ENCODE measurements around the gene PRIM1. TPM values are rescaled to one million over a fixed set of nuclear protein-coding genes. Genes with fewer than 3 reads are reported as not detected.
"Not testable (repeated sequence)": the region's sequence is repeated elsewhere in the genome, so short reads cannot be mapped to it uniquely, and the experiment has no call there.

Gene PRIM1
- total RNA-seq, 4 donors from 2014 or later, result 7.9 to 10.5 (median 9.1) TPM

GRCh38 chr12:56753566-56753965 is 1.4 kb upstream of the PRIM1 start:
- DNase-seq (ENCODE audit: low spot score in 2 of 2), result no peak
- TF ChIP-seq CTCF (IDR thresholded peaks at IDR 0.05), result no peak
- TF ChIP-seq POLR2A (IDR thresholded peaks at IDR 0.05), result no peak
- no peak overlapping the region for H3K4me3 ChIP-seq (ENCODE audit: low read depth, poor library complexity, severe bottlenecking)
- WGBS, 2 donors, result 97 to 100% methylated on average over 1 of the region's 1 CpG
- intact Hi-C loops (cut with DNase I; ENCODE audit: low total_unique reads), result no loop called here

- H3K4me3 ChIP-seq (ENCODE audit: low read depth, poor library complexity, severe bottlenecking); DNase-seq (ENCODE audit: low spot score in 2 of 2); intact Hi-C loops (cut with DNase I; ENCODE audit: low total_unique reads): not testable (repeated sequence)
- 77 to 83% methylated on average over 13 of the region's 13 CpGs for WGBS, 2 donors
These were observed 1.5 kb downstream of the PRIM1 start for GRCh38 chr12:56750596-56750995.

- DNase-seq (ENCODE audit: low spot score in 2 of 2), result no peak
- intact Hi-C loops (cut with DNase I; ENCODE audit: low total_unique reads), result no loop called here
- TF ChIP-seq CTCF (IDR thresholded peaks at IDR 0.05) (no peak), POLR2A (IDR thresholded peaks at IDR 0.05) (no peak)
- H3K4me3 ChIP-seq (ENCODE audit: low read depth, poor library complexity, severe bottlenecking), result no peak overlapping the region
These were observed 2.3 kb downstream of the PRIM1 start for GRCh38 chr12:56749853-56750252.

GRCh38 chr12:56749359-56749758 is 2.8 kb downstream of the PRIM1 start:
- intact Hi-C loops (cut with DNase I; ENCODE audit: low total_unique reads), result no loop called here
- no peak overlapping the region for H3K4me3 ChIP-seq (ENCODE audit: low read depth, poor library complexity, severe bottlenecking)
- WGBS, 2 donors, result 80 to 81% methylated on average over 2 of the region's 2 CpGs
- no peak for DNase-seq (ENCODE audit: low spot score in 2 of 2)
- TF ChIP-seq POLR2A (IDR thresholded peaks at IDR 0.05) (no peak), CTCF (IDR thresholded peaks at IDR 0.05) (no peak)

- intact Hi-C loops (cut with DNase I; ENCODE audit: low total_unique reads), result loop anchor here (10.0 kb wide), 1 partner anchor 83 kb away; the partner anchor contains the start of gene ATP5F1B
- DNase-seq (ENCODE audit: low spot score in 2 of 2), result peak in 1 of 2 donors; percentile 50
- TF ChIP-seq POLR2A (IDR thresholded peaks at IDR 0.05), result no peak
- no peak for TF ChIP-seq CTCF (IDR thresholded peaks at IDR 0.05)
- 89 to 95% methylated on average over 11 of the region's 11 CpGs for WGBS, 2 donors
- no peak overlapping the region for H3K4me3 ChIP-seq (ENCODE audit: low read depth, poor library complexity, severe bottlenecking)
These were observed 23.8 kb downstream of the PRIM1 start for GRCh38 chr12:56728139-56728861.

GRCh38 chr12:56726196-56726675 is 25.9 kb downstream of the PRIM1 start:
- H3K4me3 ChIP-seq (ENCODE audit: low read depth, poor library complexity, severe bottlenecking), result not testable (repeated sequence)
- 88 to 93% methylated on average over 15 of the region's 15 CpGs for WGBS, 2 donors
- DNase-seq (ENCODE audit: low spot score in 2 of 2), result peak in 1 of 2 donors; percentile 68
- intact Hi-C loops (cut with DNase I; ENCODE audit: low total_unique reads), result loop anchor here (10.0 kb wide), 1 partner anchor 81 kb away; the partner anchor contains the start of gene ATP5F1B

GRCh38 chr12:56725723-56726102 is 26.4 kb downstream of the PRIM1 start:
- intact Hi-C loops (cut with DNase I; ENCODE audit: low total_unique reads), result loop anchor here (10.0 kb wide), 1 partner anchor 81 kb away; the partner anchor contains the start of gene ATP5F1B
- 25 to 29% methylated on average over 7 of the region's 7 CpGs for WGBS, 2 donors
- no peak overlapping the region for H3K4me3 ChIP-seq (ENCODE audit: low read depth, poor library complexity, severe bottlenecking)
- no peak for DNase-seq (ENCODE audit: low spot score in 2 of 2)
- no peak for TF ChIP-seq POLR2A (IDR thresholded peaks at IDR 0.05)
- TF ChIP-seq CTCF (IDR thresholded peaks at IDR 0.05), result no peak

Measured in lower leg skin (tissue), 4 donors.